Activated naive CD8-positive, alpha-beta T cell treated with anti-CD3 and anti-CD28 coated beads, Interleukin-2, amount 10 ng/mL, durations not matched to agents 7 days and 5 days (primary cell): ENCODE measurements around the gene SNTA1. TPM values are rescaled to one million over a fixed set of nuclear protein-coding genes. Genes with fewer than 3 reads are reported as not detected.

Experiments used
- ATAC-seq: fragments of 150-1000 bp; cut with Tn5 transposase; one replicate; pipeline ENCODE4 v1.10.0; 2021; ENCODE audit warnings: low read depth, moderate library complexity
- POLR2A ChIA-PET: fragments of 350-600 bp; sonication (Branson Sonifier 250); formaldehyde crosslinking; loops from one replicate; lab custom pipeline; 2021; ENCODE audit warnings: antibody characterized with exemption; lab: Charles Lee
- DNase-seq: peaks from one replicate; pipeline ENCODE4 v3.0.0; 2021
- H3K27ac Mint-ChIP-seq: one replicate; pipeline ENCODE4 v1.8.0; 2022; ENCODE audit warnings: mild to moderate bottlenecking, mixed read lengths
- H3K27me3 Mint-ChIP-seq: one replicate; pipeline ENCODE4 v1.8.0; 2022; ENCODE audit warnings: mild to moderate bottlenecking, moderate library complexity, mixed read lengths
- H3K36me3 Mint-ChIP-seq: one replicate; pipeline ENCODE4 v1.8.0; 2021; ENCODE audit warnings: mild to moderate bottlenecking, mixed read lengths
- H3K4me1 Mint-ChIP-seq: one replicate; pipeline ENCODE4 v1.8.0; 2021; ENCODE audit warnings: mixed read lengths
- H3K4me3 Mint-ChIP-seq: one replicate; pipeline ENCODE4 v1.8.0; 2022; ENCODE audit warnings: mild to moderate bottlenecking, moderate library complexity, mixed read lengths
- H3K9me3 Mint-ChIP-seq: one replicate; pipeline ENCODE4 v1.8.0; 2021; ENCODE audit warnings: mixed read lengths
- total RNA-seq, 2 experiments: library from RNA; stranded (reverse); gene quantifications; one replicate each; pipeline ENCODE4 v1.2.3, GENCODE V29; 2021

SNTA1 gene
- total RNA-seq, 2 experiments from 2014 or later = 10.1 to 10.6 TPM

DNA sequence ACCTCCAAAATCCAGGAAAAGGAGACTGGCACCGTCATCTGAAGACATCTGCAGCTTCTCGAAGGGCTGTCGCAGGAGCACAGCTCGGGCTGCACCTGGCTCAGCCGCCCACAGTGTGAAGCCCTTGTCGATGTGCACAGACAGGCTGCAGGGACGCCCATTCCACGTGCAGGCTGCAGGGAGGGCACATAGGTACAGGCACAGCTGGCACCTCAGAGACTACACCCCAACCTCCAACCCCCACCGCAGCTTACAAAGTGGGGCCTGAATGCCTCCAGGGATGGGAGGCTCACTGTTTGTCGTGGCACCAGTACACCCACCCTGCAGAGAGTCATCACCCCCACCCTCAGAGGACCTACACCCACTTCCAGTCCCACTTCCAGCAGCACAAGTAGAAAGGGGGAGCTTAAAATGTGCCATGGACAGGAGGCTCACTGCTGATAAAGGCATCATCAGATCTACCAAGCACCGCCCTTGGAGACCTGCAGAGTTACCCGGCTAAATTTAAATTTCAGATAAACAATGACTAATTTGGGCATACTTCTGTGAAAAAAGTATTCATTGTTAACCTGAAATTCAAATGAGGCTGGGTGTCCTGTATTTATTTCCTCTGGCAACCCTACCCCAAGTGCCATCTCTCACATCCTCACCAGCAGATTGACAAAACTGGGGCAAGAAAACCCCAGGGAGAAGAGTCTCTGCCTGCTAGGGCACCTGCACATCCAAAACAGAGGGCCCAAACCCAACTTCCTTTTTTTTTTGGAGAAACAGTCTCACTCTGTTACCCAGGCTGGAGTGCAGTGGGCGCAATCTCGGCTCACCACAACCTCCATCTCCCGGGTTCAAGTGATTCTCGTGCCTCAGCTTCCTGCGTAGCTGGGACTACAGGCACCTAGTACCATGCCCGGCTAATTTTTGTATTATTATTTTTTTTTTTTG, 34.6 kb downstream of the SNTA1 start:
- Mint-ChIP-seq H3K36me3 (peaks cover 13% of the 10 kb centered on the region), H3K9me3 (no peaks in the 10 kb centered on the region), H3K4me1 (peaks cover 2% of the 10 kb centered on the region), H3K27me3 (no peaks in the 10 kb centered on the region), H3K27ac (no peak overlapping the region), H3K4me3 (no peak overlapping the region)
- no peak for DNase-seq
- POLR2A ChIA-PET = no interaction called here
- ATAC-seq = no peak

DNA sequence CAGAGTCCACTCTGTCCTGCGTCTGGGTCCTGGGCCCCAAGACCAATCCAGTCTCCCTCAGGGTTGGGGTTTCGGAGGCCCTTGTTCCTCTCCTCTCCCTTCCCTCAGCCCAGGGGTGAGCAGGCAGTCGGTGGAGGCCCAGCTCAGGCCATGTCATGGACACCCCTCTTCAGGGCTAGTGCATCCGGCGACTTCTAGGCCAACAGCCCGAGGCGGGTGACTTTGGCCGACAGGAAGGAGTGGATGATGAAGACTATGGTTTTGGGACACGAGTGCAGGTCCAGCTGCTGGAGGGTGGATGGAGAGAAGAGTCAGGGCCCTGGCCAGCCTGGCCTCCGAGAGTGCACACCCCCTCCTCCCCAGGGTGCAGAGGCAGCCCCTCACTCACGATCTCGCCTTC, 35.2 kb downstream of the SNTA1 start:
- DNase-seq (no peak), ATAC-seq (no peak)
- H3K9me3 Mint-ChIP-seq = no peaks in the 10 kb centered on the region
- peaks cover 2% of the 10 kb centered on the region for H3K4me1 Mint-ChIP-seq
- POLR2A ChIA-PET = no interaction called here
- H3K36me3 Mint-ChIP-seq = peaks cover 13% of the 10 kb centered on the region
- H3K27ac Mint-ChIP-seq = no peak overlapping the region
- no peaks in the 10 kb centered on the region for H3K27me3 Mint-ChIP-seq
- no peak overlapping the region for H3K4me3 Mint-ChIP-seq

DNA sequence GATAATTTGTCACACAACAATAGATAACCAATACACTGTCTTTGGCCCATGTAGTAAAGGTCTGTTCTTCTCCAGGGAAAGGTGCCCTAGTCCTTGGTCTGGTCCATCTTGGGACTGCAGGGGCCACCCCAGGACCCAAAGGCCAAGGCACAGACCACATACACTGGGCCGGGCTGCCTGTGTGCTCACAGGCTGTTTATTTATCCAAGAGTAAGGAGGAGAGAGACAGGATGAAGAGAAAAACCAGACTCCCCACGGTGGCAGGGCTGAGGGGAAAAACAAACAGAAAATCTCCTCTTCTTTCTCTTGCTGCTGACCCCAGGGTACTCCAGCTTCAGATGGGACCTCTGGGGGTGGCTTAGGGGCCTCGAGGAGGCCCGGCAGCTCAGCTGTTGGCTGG, 35.8 kb downstream of the SNTA1 start:
- Mint-ChIP-seq H3K36me3 (peaks cover 13% of the 10 kb centered on the region), H3K27me3 (no peaks in the 10 kb centered on the region), H3K4me1 (peaks cover 2% of the 10 kb centered on the region), H3K4me3 (no peak overlapping the region), H3K9me3 (no peaks in the 10 kb centered on the region), H3K27ac (no peak overlapping the region)
- POLR2A ChIA-PET = no interaction called here
- ATAC-seq (no peak), DNase-seq (no peak)

DNA sequence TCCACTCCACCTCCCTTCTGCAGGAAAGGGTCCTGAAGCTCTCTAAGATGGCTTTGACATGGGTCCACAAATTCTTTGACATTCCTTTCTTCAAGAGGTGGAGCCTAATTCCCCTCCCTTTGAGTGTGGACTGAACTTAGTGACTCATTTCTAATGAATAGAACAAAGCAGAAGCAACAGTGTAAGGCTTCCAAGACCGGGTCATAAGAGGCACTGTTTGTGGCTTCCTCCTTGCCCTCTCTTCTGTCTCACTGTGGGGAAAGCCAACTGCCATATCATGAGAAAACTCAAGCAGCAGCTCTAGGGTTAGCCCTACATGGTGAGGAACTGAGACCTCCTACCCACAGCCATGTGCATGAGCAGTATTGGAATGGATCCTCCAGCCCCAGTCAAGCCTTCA, 36.3 kb downstream of the SNTA1 start:
- Mint-ChIP-seq H3K9me3 (no peaks in the 10 kb centered on the region), H3K4me1 (peaks cover 6% of the 10 kb centered on the region), H3K27ac (no peak overlapping the region), H3K27me3 (no peaks in the 10 kb centered on the region), H3K36me3 (peaks cover 13% of the 10 kb centered on the region), H3K4me3 (no peak overlapping the region)
- POLR2A ChIA-PET = no interaction called here
- no peak for DNase-seq
- ATAC-seq = no peak

DNA sequence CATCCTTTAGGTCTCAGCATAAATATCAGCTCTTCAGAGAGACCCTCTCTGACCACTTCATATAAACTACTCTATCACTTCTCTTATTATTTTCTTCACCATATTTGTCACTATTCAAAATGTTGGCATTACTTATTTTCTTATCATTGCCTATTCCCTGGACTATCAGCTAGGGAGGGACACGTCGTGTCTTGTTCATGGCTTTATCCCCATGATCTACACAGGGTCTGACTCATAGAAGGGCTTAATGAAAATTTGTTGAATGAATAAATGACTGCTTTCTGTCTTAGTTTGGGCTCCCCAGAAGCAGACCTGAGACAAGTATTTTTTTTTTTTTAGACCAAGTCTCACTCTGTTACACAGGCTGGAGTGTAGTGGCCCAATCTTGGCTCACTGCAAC, 39.3 kb downstream of the SNTA1 start:
- Mint-ChIP-seq H3K27ac (no peak overlapping the region), H3K4me1 (peaks cover 18% of the 10 kb centered on the region), H3K9me3 (no peaks in the 10 kb centered on the region), H3K36me3 (peaks cover 15% of the 10 kb centered on the region), H3K4me3 (no peak overlapping the region), H3K27me3 (no peaks in the 10 kb centered on the region)
- DNase-seq (no peak), ATAC-seq (no peak)
- POLR2A ChIA-PET = no interaction called here

DNA sequence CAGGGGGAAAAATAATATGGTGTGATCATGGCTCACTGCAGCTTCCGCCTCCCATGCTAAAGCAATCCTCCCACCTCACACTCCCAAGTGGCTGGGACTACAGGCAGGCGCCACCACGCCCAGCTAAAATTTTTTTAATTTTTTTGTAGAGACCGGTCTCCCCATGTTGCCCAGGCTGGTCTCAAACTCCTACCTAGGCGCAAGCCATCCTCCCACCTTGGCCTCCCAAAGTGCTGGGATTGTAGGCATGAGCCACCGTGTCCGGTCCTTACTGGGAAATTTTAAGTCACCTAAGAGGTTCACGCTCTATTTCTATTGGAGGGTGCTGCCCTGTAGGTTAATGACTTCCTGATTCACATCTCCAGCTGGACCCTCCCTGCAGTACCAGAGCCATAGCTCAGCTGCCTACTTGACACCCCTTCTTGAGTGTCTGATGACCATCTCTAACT, 41.6 kb downstream of the SNTA1 start:
- ATAC-seq = no peak

DNA sequence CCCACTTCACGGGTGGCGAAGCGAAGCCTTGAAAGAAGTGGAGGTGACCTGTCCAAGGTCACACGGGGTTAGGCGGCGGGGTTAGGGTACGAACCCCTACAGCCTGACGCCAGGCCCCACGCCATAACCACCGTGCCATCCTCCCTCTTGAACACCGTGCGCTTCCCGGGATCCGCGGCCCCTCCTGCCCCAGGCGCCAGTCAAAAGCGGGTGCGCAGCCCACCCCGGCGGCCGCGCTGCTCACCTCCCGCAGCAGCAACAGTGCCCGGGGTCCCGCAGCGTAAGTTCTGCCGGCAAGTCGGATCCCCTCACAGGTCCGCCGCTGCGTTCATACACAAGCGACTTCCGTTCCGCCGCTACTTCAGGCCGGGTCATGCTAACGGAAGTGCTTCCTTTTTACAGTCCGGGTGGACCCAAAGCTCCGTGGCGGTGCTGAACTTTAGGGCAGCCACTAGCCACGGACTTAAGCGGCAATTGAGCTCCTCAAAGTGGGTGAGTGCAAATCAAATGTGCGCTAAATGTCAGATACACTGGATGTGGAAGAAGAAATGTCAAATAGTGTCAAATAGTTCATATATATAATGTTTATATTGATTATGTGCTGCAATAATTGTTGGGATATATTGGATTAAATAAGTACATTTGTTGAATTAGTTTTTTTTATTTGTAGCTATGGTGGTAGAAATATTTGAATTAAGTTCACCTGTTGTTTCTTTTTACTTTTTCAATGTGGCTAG, 42.2 kb downstream of the SNTA1 start, which contains the start of gene CDK5RAP1:
Gene CDK5RAP1, minus strand, starts transcription at position 336 of the 737 bp plus-strand sequence. CDS start 4,455 bp downstream, outside the sequence.
- H3K9me3 Mint-ChIP-seq = no peaks in the 10 kb centered on the region

More for the DNA sequence above, 41.6 kb downstream of the SNTA1 start:
- POLR2A ChIA-PET = interaction anchor here (1.0 to 4.6 kb wide), 7 partner anchors 8 to 710 kb away, joined by 3 to 34 read pairs (median 4); partner anchors contain the start of genes ACTL10, CBFA2T2, EIF2S2 and SNTA1
- peak overlapping the region; percentile 92 for H3K4me3 Mint-ChIP-seq
- H3K9me3 Mint-ChIP-seq = no peaks in the 10 kb centered on the region
- peaks cover 7% of the 10 kb centered on the region for H3K36me3 Mint-ChIP-seq
- H3K4me1 Mint-ChIP-seq = peaks cover 22% of the 10 kb centered on the region
- no peak for DNase-seq
- H3K27me3 Mint-ChIP-seq = no peaks in the 10 kb centered on the region
- H3K27ac Mint-ChIP-seq = peak overlapping the region; percentile 90

DNA sequence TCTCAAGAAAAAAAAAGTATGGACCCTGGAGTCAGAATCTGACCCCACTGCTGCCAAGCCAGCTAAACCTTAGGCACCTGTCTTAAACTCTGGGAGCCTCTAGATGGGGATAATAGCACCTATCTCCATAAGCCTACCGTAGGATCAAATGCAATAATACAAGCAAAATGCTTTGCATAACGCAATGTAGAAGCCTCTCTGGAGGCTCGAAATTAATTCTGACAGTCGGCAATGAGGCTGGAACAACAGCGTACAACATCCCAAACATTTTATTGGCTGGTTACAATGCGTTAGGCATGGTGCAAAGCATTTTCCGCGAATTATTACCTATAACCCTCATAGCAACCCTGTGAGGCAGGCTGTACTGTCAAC, 42.8 kb downstream of the SNTA1 start:
- ATAC-seq (peak; percentile 57), DNase-seq (no peak)
- H3K4me3 Mint-ChIP-seq = peak overlapping the region; percentile 92
- peak overlapping the region; percentile 90 for H3K27ac Mint-ChIP-seq
- peaks cover 6% of the 10 kb centered on the region for H3K36me3 Mint-ChIP-seq
- POLR2A ChIA-PET = interaction anchor here (0.7 to 4.6 kb wide), 8 partner anchors 10 to 711 kb away, joined by 3 to 34 read pairs (median 4); partner anchors contain the start of genes ACTL10, CBFA2T2, EIF2S2 and SNTA1
- H3K4me1 Mint-ChIP-seq = peaks cover 25% of the 10 kb centered on the region
- no peaks in the 10 kb centered on the region for H3K9me3 Mint-ChIP-seq
- no peaks in the 10 kb centered on the region for H3K27me3 Mint-ChIP-seq

More for the DNA sequence above, 42.2 kb downstream of the SNTA1 start, which contains the start of gene CDK5RAP1:
- ATAC-seq = peak; percentile 95
- H3K4me3 Mint-ChIP-seq = peak within 1 kb of the TSS; percentile 92
- POLR2A ChIA-PET = interaction anchor here (1.0 to 4.6 kb wide), 7 partner anchors 9 to 711 kb away, joined by 3 to 34 read pairs (median 4); partner anchors contain the start of genes ACTL10, CBFA2T2, EIF2S2 and SNTA1
- no peaks in the 10 kb centered on the region for H3K27me3 Mint-ChIP-seq
- peaks cover 6% of the 10 kb centered on the region for H3K36me3 Mint-ChIP-seq
- peaks cover 22% of the 10 kb centered on the region for H3K4me1 Mint-ChIP-seq
- peak within 1 kb of the TSS; percentile 90 for H3K27ac Mint-ChIP-seq
- peak; percentile 82 for DNase-seq

DNA sequence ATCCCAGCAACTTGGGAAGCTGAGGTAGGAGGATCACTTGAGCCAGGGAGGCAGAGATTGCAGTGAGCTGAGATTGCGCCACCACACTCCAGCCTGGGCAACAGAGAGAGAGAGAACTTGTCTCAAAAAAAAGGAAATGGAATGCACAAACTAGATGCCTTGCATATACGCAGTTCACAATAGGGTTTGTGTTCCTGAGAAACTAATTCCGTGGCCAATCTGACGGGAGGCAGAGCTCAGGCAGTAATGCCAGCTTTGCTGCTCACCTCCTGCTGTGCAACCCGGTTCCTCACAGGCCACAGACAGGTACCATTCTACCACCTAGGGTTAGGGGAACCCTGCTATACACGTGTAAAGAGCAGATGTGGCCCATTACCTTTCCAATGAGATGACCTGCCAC, 43.6 kb downstream of the SNTA1 start:
- Mint-ChIP-seq H3K4me1 (peaks cover 25% of the 10 kb centered on the region), H3K4me3 (peak overlapping the region; percentile 92), H3K36me3 (peaks cover 6% of the 10 kb centered on the region), H3K9me3 (no peaks in the 10 kb centered on the region), H3K27ac (no peak overlapping the region), H3K27me3 (no peaks in the 10 kb centered on the region)
- POLR2A ChIA-PET = interaction anchor here (0.7 to 4.6 kb wide), 3 partner anchors 44 to 263 kb away, joined by 3 to 34 read pairs (median 6); partner anchors contain the start of gene SNTA1
- no peak for ATAC-seq
- DNase-seq = no peak

DNA sequence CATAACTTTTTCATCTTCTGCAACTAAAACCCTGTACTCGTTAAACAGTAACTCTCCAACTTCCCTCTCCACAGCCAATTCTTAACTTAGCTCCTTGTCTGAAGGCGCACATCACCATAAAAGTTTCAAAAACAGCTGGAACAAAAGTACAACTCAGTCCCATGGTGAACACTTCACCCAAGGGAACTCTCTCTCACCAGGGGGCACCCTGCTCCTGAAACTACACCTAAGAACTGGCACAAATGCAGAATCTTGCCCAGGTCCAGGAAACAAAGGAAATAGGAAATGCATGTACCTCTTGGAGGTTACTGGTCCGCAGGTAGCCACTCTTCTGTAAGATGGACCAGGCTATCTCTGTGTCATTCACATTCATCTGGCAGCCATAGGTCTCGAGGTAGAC, 48.8 kb downstream of the SNTA1 start:
- H3K4me1 Mint-ChIP-seq = peaks cover 15% of the 10 kb centered on the region
- no peaks in the 10 kb centered on the region for H3K9me3 Mint-ChIP-seq
- H3K36me3 Mint-ChIP-seq = peaks cover 22% of the 10 kb centered on the region
- no peak overlapping the region for H3K27ac Mint-ChIP-seq
- DNase-seq = no peak
- no peaks in the 10 kb centered on the region for H3K27me3 Mint-ChIP-seq
- POLR2A ChIA-PET = interaction anchor here (0.7 to 0.8 kb wide), 2 partner anchors 50 to 1192 kb away, joined by 3 to 4 read pairs; no protein-coding TSS in a partner anchor
- ATAC-seq = no peak
- H3K4me3 Mint-ChIP-seq = no peak overlapping the region

DNA sequence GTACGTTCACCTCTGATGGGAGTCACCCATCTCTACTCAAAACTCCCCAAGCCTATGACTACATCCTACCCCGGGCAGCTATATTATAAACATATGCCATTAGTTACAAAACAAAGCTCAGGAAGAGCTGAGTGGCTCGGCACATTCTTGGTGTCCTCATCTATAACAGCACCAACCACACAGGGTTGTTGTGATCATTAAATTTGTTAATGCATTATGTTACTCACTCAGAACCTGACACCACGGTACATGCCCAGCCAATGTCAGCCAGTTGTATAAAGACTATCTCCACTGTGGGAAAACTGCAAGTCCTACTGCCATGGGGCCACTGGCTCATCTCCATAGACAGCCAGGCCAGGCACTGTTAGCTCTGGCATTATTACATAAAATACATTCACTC, 50.0 kb downstream of the SNTA1 start:
- Mint-ChIP-seq H3K9me3 (no peaks in the 10 kb centered on the region), H3K27ac (no peak overlapping the region), H3K4me3 (no peak overlapping the region), H3K4me1 (peaks cover 10% of the 10 kb centered on the region), H3K27me3 (no peaks in the 10 kb centered on the region), H3K36me3 (peaks cover 24% of the 10 kb centered on the region)
- ATAC-seq (no peak), DNase-seq (no peak)
- POLR2A ChIA-PET = interaction anchor here (0.7 kb wide), 1 partner anchor 48 kb away, joined by 3 read pairs; no protein-coding TSS in a partner anchor

DNA sequence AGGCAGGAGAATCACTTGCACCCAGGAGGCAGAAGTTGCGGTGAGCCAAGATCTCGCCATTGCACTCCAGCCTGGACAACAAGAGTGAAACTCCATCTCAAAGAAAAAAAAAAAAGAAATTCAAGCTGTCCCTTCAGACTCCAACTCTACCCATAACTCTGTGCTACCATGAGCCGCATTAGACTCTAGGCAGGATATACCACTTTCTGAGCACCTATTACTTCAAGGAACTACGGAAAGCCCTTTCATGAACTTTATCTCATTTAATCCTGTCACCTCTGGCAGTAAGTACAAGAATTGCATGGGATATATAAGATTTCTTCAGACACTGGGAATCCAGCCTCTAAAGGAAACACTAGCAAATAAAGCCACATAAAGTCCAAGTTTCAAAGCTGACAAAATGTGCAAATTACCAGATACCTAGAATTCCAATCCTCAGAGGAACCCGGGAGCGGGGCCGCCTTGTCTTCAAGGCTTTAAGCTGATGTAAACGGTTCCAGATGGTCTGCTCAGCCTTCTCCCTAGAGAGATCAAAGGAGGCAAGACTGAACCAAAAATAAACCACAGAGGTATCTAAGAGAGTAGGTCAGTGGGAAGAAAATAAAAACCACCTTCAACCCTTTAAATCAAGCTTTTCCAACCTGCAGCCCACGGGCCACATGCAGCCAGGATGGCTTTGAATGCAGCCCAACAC, 51.7 kb downstream of the SNTA1 start:
- Mint-ChIP-seq H3K36me3 (peaks cover 24% of the 10 kb centered on the region), H3K4me3 (no peak overlapping the region), H3K9me3 (no peaks in the 10 kb centered on the region), H3K4me1 (peaks cover 8% of the 10 kb centered on the region), H3K27me3 (no peaks in the 10 kb centered on the region), H3K27ac (no peak overlapping the region)
- DNase-seq (no peak), ATAC-seq (no peak)
- POLR2A ChIA-PET = interaction anchor here (0.6 kb wide), 3 partner anchors 22 to 161 kb away, joined by 3 to 4 read pairs (median 3); no protein-coding TSS in a partner anchor
